ENCODE data around the gene SERPINA10.

The SERPINA10 gene

GRCh38 chr14:94292872-94293577 is at the start of gene SERPINA10:
SERPINA10 (minus strand) TSS chr14:94293268; CDS start chr14:94290593, 2,675 bp downstream.
- no peak for DNase-seq (ENCODE audit: low read depth in 4 of 4, low spot score in 1 of 4)

- no peak for DNase-seq (ENCODE audit: low read depth in 4 of 4, low spot score in 1 of 4)
These were observed 49.4 kb upstream of the SERPINA10 start for GRCh38 chr14:94342334-94342934.

- DNase-seq (ENCODE audit: low read depth in 4 of 4, low spot score in 1 of 4), result no peak
These were observed 48.7 kb upstream of the SERPINA10 start for GRCh38 chr14:94341656-94342333.

DNA sequence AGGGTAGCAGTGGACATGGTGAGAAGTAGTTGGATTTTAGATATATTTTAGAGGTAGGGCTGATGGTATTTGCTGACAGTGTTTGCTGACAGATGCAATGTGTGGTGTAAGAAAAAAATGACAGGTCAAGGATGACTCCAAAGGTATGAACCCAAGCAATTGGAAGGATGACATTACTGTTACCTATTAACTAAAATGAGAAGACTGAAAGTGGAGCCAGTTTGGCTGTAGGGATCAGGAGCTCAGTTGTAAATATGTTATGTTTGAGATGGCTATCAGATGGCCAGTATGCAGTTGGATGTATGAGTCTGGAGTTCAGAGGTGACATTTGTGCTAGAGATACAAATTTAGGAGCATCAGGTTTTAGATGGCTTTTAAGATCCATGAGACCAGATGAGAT is 47.5 kb upstream of the SERPINA10 start:
- DNase-seq (ENCODE audit: low read depth in 4 of 4, low spot score in 1 of 4), result no peak

GRCh38 chr14:94338023-94338422 is 45.0 kb upstream of the SERPINA10 start:
- no peak for DNase-seq (ENCODE audit: low read depth in 4 of 4, low spot score in 1 of 4)

DNA sequence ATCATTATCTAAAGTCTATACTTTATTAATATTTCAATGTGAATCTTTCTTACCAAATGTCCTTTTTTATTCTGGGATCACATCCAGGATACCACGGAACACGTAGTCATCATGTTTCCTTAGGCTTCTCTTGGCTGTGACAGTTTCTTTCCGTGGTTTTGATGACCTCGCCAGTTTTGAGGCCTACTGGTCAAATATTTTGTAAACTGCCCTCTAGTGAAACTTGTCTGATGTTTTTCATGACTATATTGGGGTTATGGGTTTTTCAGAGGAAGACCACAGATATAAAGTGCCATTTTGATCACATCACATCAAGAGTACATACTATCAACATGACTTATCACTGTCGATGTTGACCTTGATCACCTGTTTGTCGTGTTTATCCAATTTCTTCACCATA is 44.2 kb upstream of the SERPINA10 start:
- no peak for DNase-seq (ENCODE audit: low read depth in 4 of 4, low spot score in 1 of 4)

GRCh38 chr14:94334872-94335271 is 41.8 kb upstream of the SERPINA10 start:
- DNase-seq (ENCODE audit: low read depth in 4 of 4, low spot score in 1 of 4), result no peak

DNA sequence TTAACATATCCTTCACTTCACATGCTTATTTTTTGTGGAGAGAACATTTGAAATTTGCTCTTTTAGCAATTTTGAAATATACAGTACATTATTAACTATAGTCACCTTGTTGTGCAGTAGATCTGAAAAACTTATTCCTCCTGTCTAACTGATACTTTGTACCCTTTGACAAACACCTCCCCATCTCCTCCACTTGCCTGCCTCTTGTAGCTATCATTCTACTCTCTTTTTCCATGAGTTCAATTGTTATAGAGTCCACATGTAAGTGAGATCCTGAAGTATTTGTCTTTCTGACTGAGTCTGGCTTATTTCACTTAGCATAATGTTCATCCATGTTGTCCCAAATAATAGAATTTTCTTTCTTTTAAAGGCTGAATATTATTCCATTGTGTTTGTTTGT is 39.5 kb upstream of the SERPINA10 start:
- no peak for DNase-seq (ENCODE audit: low read depth in 4 of 4, low spot score in 1 of 4)

DNA sequence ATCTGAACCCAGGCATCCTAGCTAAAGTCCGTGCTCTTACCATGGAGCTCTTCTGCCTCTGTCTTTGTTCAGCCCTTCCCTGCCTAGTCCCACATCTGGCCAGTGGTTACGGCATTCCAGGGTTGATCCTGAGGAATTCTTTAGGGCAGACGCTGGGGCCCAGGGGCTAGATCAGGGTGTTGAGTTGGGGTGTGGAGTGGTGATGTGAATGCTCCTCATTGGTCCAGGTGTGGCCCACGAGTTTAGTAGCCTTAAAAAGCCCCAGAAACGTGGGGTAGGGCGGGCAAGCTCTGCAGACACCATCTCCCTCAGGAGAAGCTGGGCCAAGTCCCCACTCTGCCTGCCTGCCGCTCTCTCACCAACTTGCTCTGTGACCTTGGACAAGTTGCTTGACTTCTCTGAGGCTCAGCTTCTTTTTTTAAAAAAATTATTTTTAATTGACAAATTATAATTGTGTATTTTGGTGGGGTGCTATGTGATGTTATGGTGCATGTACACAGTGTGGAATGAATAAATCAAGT is 39.1 kb upstream of the SERPINA10 start:
- no peak for DNase-seq (ENCODE audit: low read depth in 4 of 4, low spot score in 1 of 4)

DNA sequence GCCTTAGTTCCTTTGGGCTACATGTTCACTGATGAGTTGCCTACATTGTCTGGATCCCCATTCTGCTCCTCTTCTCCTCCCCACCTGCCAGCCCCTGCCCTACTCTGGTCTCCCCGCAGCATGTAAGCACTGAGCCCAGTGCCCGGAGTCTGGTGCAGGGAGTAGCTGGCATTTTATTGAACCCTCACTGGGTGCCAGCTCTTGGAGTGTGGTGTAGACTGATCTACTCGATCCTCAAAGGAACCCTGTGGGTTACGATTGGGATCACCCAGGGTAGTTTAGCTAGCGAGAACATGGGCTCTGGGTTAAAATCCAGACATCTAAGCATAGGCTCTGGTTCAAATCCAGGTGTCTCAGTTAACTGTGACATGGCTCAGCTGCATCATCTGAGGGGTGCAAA is 38.4 kb upstream of the SERPINA10 start:
- no peak for DNase-seq (ENCODE audit: low read depth in 4 of 4, low spot score in 1 of 4)

DNA sequence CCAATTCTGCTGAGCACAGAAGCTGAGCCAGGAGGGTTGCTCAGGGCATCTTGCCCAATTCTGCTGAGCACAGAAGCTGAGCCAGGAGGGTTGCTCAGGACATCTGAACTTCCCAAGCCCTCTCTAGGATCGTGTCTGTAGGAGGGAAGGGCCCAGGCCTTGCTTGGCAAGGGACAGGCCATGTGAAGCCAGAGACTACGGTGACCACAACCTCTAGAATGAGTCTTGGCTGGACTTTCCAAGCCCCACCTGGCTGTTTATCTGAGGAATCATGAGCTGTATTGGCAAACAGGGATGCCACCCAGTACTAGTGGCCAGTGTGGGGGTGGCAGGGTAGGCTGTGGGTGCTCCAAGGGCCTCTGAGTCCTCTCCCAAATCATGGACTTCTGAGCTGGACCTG is 37.8 kb upstream of the SERPINA10 start:
- no peak for DNase-seq (ENCODE audit: low read depth in 4 of 4, low spot score in 1 of 4)

- no peak for DNase-seq (ENCODE audit: low read depth in 4 of 4, low spot score in 1 of 4)
These were observed 37.4 kb upstream of the SERPINA10 start for GRCh38 chr14:94330432-94330831.

DNA sequence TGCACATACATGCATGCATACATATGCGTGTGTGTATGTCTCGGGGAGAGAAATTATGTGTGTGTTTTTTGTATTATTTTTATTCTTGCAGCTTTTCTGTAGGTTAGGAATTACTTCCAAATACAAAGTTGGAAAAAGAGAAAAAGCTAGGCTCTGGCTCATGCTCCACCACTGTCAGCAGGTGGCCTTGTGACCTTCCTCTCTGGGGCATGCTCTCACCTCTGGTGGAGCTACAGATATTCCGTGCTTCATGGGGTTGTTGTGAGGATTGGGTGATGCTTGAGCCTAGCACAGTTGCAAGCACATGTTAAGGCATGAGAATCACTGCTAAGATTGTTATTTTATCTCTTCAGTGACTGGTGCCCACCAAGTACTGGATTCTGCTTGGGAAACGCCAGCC is 36.8 kb upstream of the SERPINA10 start:
- no peak for DNase-seq (ENCODE audit: low read depth in 4 of 4, low spot score in 1 of 4)

DNA sequence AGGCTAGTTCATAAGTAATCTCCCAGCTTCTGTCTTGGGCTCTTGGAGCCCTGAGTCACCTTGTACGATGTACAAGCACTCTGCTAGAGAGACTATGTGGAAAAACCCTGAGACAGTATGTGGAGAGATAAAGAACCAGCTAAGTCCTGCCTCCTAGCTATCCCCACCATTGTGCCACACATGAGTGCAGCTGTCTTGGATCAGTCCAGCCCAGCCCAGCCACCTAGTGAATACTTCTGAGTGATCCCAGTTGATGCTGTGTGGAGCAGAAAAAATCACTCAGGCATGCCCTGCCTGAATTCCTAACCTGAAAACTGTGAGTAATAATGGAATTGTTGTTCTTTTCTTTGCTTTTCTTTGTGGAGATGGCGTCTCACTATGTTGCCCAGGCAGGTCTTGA is 35.1 kb upstream of the SERPINA10 start:
- DNase-seq (ENCODE audit: low read depth in 4 of 4, low spot score in 1 of 4), result no peak

GRCh38 chr14:94322648-94323570 is 29.8 kb upstream of the SERPINA10 start, which contains the start of gene SERPINA6:
SERPINA6 (minus strand) TSS chr14:94323336; CDS start chr14:94314648, 8,688 bp downstream.
- no peak for DNase-seq (ENCODE audit: low read depth in 4 of 4, low spot score in 1 of 4)

GRCh38 chr14:94321421-94322271 is 28.6 kb upstream of the SERPINA10 start:
- DNase-seq (ENCODE audit: low read depth in 4 of 4, low spot score in 1 of 4), result no peak

- no peak for DNase-seq (ENCODE audit: low read depth in 4 of 4, low spot score in 1 of 4)
These were observed 27.2 kb upstream of the SERPINA10 start for GRCh38 chr14:94320243-94320642.

DNA sequence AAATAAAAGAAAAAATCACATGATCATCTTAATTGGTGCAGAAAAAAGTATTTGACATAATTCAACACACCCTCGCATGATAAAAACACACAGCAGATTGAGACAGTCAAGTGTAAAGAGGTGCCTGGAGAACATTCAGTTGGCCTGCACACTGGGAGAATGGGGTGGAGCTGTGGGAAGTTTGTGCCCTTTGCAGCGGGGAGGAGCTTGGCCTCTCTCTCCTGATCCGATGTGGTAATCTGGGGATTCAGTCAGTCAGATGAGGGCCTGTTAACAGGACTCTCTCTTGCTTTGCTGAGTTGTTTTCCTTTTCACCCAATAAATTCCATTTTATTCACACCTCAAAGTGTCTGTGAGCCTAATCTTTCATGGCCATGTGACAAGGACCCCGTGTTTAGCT is 24.2 kb upstream of the SERPINA10 start:
- DNase-seq (ENCODE audit: low read depth in 4 of 4, low spot score in 1 of 4), result no peak

GRCh38 chr14:94316692-94317091 is 23.6 kb upstream of the SERPINA10 start:
- DNase-seq (ENCODE audit: low read depth in 4 of 4, low spot score in 1 of 4), result no peak

DNA sequence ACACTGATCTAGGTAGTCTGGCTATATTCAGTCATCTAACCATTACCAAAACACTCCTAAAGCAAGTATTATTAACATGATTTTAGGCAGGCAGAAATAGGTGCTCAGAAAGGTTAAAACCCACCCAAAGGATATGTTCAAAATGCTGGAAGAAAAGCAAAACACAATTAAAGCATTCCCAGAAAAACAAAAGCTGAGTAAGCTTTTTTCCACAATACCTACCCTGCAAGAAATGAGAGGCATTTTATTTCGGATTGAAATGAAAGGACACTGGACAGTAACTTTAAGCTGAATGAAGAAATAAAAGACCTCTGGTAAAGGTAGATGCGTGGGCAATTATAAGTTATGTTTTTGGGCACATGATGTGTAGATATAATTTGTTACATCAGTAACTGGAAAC is 21.8 kb upstream of the SERPINA10 start:
- no peak for DNase-seq (ENCODE audit: low read depth in 4 of 4, low spot score in 1 of 4)
